HEK293 (cell line): ENCODE results near the gene PFKM.

Experiments
- CTCF ChIA-PET: fragments of 350-600 bp; formaldehyde crosslinking; extraction: SDS; loops from one replicate; lab custom pipeline; 2021; ENCODE audit warnings: antibody characterized with exemption; lab: Yijun Ruan, JAX
- POLR2A ChIA-PET: fragments of 300-600 bp; formaldehyde crosslinking; extraction: SDS; loops from one replicate; lab custom pipeline; 2020; ENCODE audit warnings: antibody characterized with exemption, inconsistent platforms; lab: Yijun Ruan, JAX
- H3K27ac ChIP-seq: fragments of 200-500 bp; sonication (Bioruptor generic); 2 replicates; pipeline ENCODE4 v1.5.1; 2014; ENCODE audit warnings: low read depth, low read length, control low read depth, inconsistent platforms; ENCODE audit errors: extremely low read depth
- H3K36me3 ChIP-seq, 2 experiments: fragments of 200-500 bp in 1 of 2; sonication (Bioruptor generic) in 1 of 2; 1 replicate in 1 of 2; 2 replicates in 1 of 2; pipeline ENCODE4 v1.5.1; 2014 to 2017; ENCODE audit warnings: inconsistent platforms in 2 of 2, low read length in 2 of 2; ENCODE audit not compliant: control insufficient read depth in 2 of 2, insufficient read depth in 1 of 2
- H3K4me1 ChIP-seq: fragments of 200-500 bp; sonication (Bioruptor generic); 2 replicates; pipeline ENCODE4 v1.5.1; 2014; ENCODE audit warnings: mild to moderate bottlenecking, low read length, inconsistent platforms; ENCODE audit not compliant: control insufficient read depth, insufficient read depth
- H3K4me3 ChIP-seq: 2 replicates; pipeline ENCODE4 v1.5.1; 2011; ENCODE audit warnings: low read depth, mild to moderate bottlenecking, control low read depth, low read length, moderate library complexity
- H3K9me3 ChIP-seq: fragments of 200-500 bp; sonication (Bioruptor generic); 2 replicates; pipeline ENCODE4 v1.5.1; 2014; ENCODE audit warnings: low read depth, low read length, inconsistent platforms; ENCODE audit not compliant: control insufficient read depth, insufficient read depth
- HIC1 ChIP-seq: fragments of 450-650 bp; formaldehyde crosslinking; IDR thresholded peaks from 2 replicates; pipeline ENCODE4 v1.5.1; 2016; ENCODE audit warnings: missing biosample characterization, missing genetic modification characterization
- INSM2 ChIP-seq: fragments of 450-650 bp; formaldehyde crosslinking; IDR thresholded peaks from 2 replicates; pipeline ENCODE4 v1.5.1; 2016; ENCODE audit warnings: missing biosample characterization, missing genetic modification characterization
- PRDM1 ChIP-seq: fragments of 450-650 bp; formaldehyde crosslinking; IDR thresholded peaks from 2 replicates; pipeline ENCODE4; 2016; ENCODE audit warnings: missing biosample characterization, missing genetic modification characterization
- ZBTB6 ChIP-seq: fragments of 450-650 bp; formaldehyde crosslinking; IDR thresholded peaks from 2 replicates; pipeline ENCODE4 v1.5.1; 2017; ENCODE audit warnings: missing biosample characterization, missing genetic modification characterization
- ZNF155 ChIP-seq: fragments of 450-650 bp; formaldehyde crosslinking; IDR thresholded peaks from 2 replicates; pipeline ENCODE4 v1.5.1; 2016; ENCODE audit warnings: missing biosample characterization, missing genetic modification characterization
- ZNF202 ChIP-seq: fragments of 450-650 bp; formaldehyde crosslinking; IDR thresholded peaks from 2 replicates; pipeline ENCODE4 v1.5.1; 2016; ENCODE audit warnings: missing biosample characterization, missing genetic modification characterization, borderline replicate concordance
- ZNF248 ChIP-seq: fragments of 450-650 bp; formaldehyde crosslinking; IDR thresholded peaks from 2 replicates; pipeline ENCODE4 v1.5.1; 2017; ENCODE audit warnings: missing biosample characterization, missing genetic modification characterization
- ZNF266 ChIP-seq: fragments of 450-650 bp; formaldehyde crosslinking; IDR thresholded peaks from 2 replicates; pipeline ENCODE4 v1.5.1; 2016; ENCODE audit warnings: missing biosample characterization, missing genetic modification characterization, low read depth
- ZNF335 ChIP-seq: fragments of 450-650 bp; formaldehyde crosslinking; conservative IDR thresholded peaks from 2 replicates; pipeline ENCODE4 v1.5.1; 2016; ENCODE audit warnings: missing biosample characterization, missing genetic modification characterization
- ZNF362 ChIP-seq: fragments of 450-650 bp; formaldehyde crosslinking; IDR thresholded peaks from 2 replicates; pipeline ENCODE4 v1.5.1; 2016; ENCODE audit warnings: missing biosample characterization, missing genetic modification characterization
- ZNF571 ChIP-seq: fragments of 450-650 bp; formaldehyde crosslinking; IDR thresholded peaks from 2 replicates; pipeline ENCODE4 v1.5.0; 2017; ENCODE audit warnings: missing biosample characterization, missing genetic modification characterization
- ZNF596 ChIP-seq: fragments of 450-650 bp; IDR thresholded peaks from 2 replicates; pipeline ENCODE4 v1.5.0; 2018; ENCODE audit warnings: missing biosample characterization, mild to moderate bottlenecking, missing genetic modification characterization, moderate library complexity
- ZNF610 ChIP-seq: fragments of 450-650 bp; formaldehyde crosslinking; IDR thresholded peaks from 2 replicates; pipeline ENCODE4 v1.5.1; 2016; ENCODE audit warnings: missing biosample characterization, missing genetic modification characterization, borderline replicate concordance
- ZNF785 ChIP-seq: fragments of 450-650 bp; formaldehyde crosslinking; IDR thresholded peaks from 2 replicates; pipeline ENCODE4 v1.5.1; 2016; ENCODE audit warnings: missing biosample characterization, missing genetic modification characterization
- ZXDB ChIP-seq: fragments of 450-650 bp; formaldehyde crosslinking; IDR thresholded peaks from 2 replicates; pipeline ENCODE4 v1.5.1; 2016; ENCODE audit warnings: missing biosample characterization, missing genetic modification characterization
- TF ChIP-seq, protein P1 (sequence below): fragments of 450-650 bp; formaldehyde crosslinking; IDR thresholded peaks from 2 replicates; pipeline ENCODE4 v1.5.1; 2016; ENCODE audit warnings: missing biosample characterization, missing genetic modification characterization

The PFKM gene

DNA sequence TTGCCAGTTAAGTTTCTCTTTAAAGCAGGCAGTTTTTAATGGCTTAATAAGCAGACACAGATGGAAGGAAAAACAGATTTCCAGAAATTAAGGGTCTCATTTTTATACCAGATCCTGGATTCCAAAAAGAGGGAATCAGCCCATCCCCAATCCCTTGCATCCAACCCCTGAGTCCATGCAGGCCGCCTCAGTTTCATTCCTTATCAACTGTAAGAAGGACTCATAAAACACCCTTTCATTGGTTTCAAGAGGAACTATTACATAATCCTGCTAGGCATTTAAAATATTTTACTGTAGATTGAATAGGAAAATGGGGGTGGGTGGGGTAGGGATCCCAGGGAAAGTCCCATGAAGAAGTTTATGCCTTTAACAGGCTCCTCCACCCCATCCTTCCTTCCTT lies 73.7 kb downstream of the PFKM start (continued):
- TF ChIP-seq, protein P1, sequence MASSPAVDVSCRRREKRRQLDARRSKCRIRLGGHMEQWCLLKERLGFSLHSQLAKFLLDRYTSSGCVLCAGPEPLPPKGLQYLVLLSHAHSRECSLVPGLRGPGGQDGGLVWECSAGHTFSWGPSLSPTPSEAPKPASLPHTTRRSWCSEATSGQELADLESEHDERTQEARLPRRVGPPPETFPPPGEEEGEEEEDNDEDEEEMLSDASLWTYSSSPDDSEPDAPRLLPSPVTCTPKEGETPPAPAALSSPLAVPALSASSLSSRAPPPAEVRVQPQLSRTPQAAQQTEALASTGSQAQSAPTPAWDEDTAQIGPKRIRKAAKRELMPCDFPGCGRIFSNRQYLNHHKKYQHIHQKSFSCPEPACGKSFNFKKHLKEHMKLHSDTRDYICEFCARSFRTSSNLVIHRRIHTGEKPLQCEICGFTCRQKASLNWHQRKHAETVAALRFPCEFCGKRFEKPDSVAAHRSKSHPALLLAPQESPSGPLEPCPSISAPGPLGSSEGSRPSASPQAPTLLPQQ (tag by site-specific recombination) = no peak
- no peak for TF ChIP-seq ZNF155
- TF ChIP-seq ZNF266 = no peak
- no peak for TF ChIP-seq INSM2 (tag by site-specific recombination)
- TF ChIP-seq ZNF785 (tag by site-specific recombination) = no peak
- TF ChIP-seq ZNF248 (tag by site-specific recombination) = no peak
- TF ChIP-seq ZNF596 (tag by site-specific recombination) = no peak
- TF ChIP-seq ZNF202 (tag by site-specific recombination) = no peak

GRCh38 chr12:48193623-48194022 lies 74.5 kb downstream of the PFKM start:
- CTCF ChIA-PET = interaction anchor here (0.6 to 1.5 kb wide), 3 partner anchors 65 to 544 kb away, joined by 3 to 7 read pairs (median 4); no protein-coding TSS in a partner anchor

GRCh38 chr12:48194799-48195201 lies 75.6 kb downstream of the PFKM start:
- TF ChIP-seq HIC1 (tag by site-specific recombination) (no peak), PRDM1 (tag by site-specific recombination) (peak; percentile 31; the same call in 1 of the 2 replicates)
- ChIA-PET POLR2A (interaction anchor here (0.6 kb wide), 1 partner anchor 168 kb away, joined by 5 read pairs; no protein-coding TSS in a partner anchor), CTCF (interaction anchor here (0.8 to 1.2 kb wide), 3 partner anchors 18 to 359 kb away, joined by 3 to 6 read pairs (median 4); no protein-coding TSS in a partner anchor)
- H3K4me1 ChIP-seq = peaks cover 15% of the 10 kb centered on the region
- no peak overlapping the region for H3K27ac ChIP-seq
- H3K36me3 ChIP-seq = no peaks in the 10 kb centered on the region
- no peak overlapping the region for H3K4me3 ChIP-seq
- no peaks in the 10 kb centered on the region for H3K9me3 ChIP-seq

More at GRCh38 chr12:48193623-48194022, 74.5 kb downstream of the PFKM start:
- Histone ChIP-seq H3K27ac (no peak overlapping the region), H3K4me3 (no peak overlapping the region), H3K9me3 (no peaks in the 10 kb centered on the region), H3K4me1 (0 out of 2 replicates have a peak, but pooled peaks cover 4% of the 10 kb centered on the region), H3K36me3 (no peaks in the 10 kb centered on the region)
- POLR2A ChIA-PET = interaction anchor here (0.6 kb wide), 1 partner anchor 289 kb away, joined by 3 read pairs; the partner anchor contains the start of gene VDR
- TF ChIP-seq ZNF362 (tag by site-specific recombination) (no peak), ZXDB (no peak), ZNF610 (tag by site-specific recombination) (no peak), ZNF335 (tag by site-specific recombination) (peak; percentile 75), ZBTB6 (tag by site-specific recombination) (no peak), ZNF571 (tag by site-specific recombination) (no peak)
